ENCODE measurements around the gene AK9.
"Not testable (repeated sequence)": the region's sequence is repeated elsewhere in the genome, so short reads cannot be mapped to it uniquely, and the experiment has no call there.

DNA sequence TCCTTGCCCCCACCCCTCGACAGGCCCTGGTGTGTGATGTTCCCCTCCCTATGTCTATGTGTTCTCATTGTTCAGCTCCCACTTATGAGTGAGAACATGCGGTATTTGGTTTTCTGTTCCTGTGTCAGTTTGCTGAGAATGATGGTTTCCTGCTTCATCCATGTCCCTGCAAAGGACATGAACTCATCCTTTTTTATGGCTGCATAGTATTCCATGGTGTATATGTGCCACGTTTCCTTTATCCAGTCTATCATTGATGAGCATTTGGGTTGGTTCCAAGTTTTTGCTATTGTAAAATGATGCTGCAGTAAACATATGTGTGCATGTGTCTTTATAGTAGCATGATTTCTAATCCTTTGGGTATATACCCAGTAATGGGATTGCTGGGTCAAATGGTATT, 34.2 kb upstream of the AK9 start:
- TF ChIP-seq, protein P1, sequence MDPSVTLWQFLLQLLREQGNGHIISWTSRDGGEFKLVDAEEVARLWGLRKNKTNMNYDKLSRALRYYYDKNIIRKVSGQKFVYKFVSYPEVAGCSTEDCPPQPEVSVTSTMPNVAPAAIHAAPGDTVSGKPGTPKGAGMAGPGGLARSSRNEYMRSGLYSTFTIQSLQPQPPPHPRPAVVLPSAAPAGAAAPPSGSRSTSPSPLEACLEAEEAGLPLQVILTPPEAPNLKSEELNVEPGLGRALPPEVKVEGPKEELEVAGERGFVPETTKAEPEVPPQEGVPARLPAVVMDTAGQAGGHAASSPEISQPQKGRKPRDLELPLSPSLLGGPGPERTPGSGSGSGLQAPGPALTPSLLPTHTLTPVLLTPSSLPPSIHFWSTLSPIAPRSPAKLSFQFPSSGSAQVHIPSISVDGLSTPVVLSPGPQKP (IDR thresholded peaks at IDR 0.05; ENCODE audit: borderline replicate concordance, low read depth, low read length) = not testable (repeated sequence)
- TF ChIP-seq, protein P2, sequence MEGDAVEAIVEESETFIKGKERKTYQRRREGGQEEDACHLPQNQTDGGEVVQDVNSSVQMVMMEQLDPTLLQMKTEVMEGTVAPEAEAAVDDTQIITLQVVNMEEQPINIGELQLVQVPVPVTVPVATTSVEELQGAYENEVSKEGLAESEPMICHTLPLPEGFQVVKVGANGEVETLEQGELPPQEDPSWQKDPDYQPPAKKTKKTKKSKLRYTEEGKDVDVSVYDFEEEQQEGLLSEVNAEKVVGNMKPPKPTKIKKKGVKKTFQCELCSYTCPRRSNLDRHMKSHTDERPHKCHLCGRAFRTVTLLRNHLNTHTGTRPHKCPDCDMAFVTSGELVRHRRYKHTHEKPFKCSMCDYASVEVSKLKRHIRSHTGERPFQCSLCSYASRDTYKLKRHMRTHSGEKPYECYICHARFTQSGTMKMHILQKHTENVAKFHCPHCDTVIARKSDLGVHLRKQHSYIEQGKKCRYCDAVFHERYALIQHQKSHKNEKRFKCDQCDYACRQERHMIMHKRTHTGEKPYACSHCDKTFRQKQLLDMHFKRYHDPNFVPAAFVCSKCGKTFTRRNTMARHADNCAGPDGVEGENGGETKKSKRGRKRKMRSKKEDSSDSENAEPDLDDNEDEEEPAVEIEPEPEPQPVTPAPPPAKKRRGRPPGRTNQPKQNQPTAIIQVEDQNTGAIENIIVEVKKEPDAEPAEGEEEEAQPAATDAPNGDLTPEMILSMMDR (conservative IDR thresholded peaks at IDR 0.05; ENCODE audit: low read depth, low read length) = not testable (repeated sequence)
- TF ChIP-seq POLR2A (IDR thresholded peaks at IDR 0.05; ENCODE audit: low read depth, low read length); MXI1 (IDR thresholded peaks at IDR 0.05; ENCODE audit: borderline replicate concordance, low read depth, low read length); MAFK (IDR thresholded peaks at IDR 0.05; ENCODE audit: low read depth, low read length); RCOR1 (IDR thresholded peaks at IDR 0.05; ENCODE audit: insufficient replicate concordance, low read length); SMC3 (IDR thresholded peaks at IDR 0.05; ENCODE audit: low read depth, low read length); RAD21 (IDR thresholded peaks at IDR 0.05; ENCODE audit: low read length); NFE2L2 (IDR thresholded peaks at IDR 0.05; ENCODE audit: low read depth, low read length); CEBPB (IDR thresholded peaks at IDR 0.05; ENCODE audit: low read depth, low read length); CHD1 (IDR thresholded peaks at IDR 0.05; ENCODE audit: low read depth, low read length); FOS (IDR thresholded peaks at IDR 0.05; ENCODE audit: low read depth, low read length); MAZ (IDR thresholded peaks at IDR 0.05; ENCODE audit: borderline replicate concordance, low read depth, low read length): not testable (repeated sequence)
- TF ChIP-seq, protein P3, sequence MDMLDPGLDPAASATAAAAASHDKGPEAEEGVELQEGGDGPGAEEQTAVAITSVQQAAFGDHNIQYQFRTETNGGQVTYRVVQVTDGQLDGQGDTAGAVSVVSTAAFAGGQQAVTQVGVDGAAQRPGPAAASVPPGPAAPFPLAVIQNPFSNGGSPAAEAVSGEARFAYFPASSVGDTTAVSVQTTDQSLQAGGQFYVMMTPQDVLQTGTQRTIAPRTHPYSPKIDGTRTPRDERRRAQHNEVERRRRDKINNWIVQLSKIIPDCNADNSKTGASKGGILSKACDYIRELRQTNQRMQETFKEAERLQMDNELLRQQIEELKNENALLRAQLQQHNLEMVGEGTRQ (IDR thresholded peaks at IDR 0.05; ENCODE audit: low read depth, low read length) = not testable (repeated sequence)
